ENCODE data around the gene ANKRD1.

DNA sequence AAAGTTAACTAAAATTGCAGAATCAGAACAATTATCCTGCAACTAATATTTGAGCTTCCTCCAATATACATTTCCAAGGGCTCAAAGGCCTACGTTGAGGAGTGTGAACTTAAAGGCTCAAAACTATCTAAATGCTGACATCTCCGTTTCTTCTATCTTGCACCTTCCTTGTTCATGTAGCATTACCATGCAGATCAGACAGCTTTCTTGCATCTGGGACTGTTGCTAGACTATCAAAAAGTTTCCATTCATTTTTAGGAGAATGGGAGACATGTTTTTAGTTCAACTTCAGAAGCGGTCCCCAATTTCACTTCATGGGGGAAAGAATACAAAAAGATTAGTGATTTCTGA is 2.9 kb downstream of the ANKRD1 start:
- TF ChIP-seq, protein P1, sequence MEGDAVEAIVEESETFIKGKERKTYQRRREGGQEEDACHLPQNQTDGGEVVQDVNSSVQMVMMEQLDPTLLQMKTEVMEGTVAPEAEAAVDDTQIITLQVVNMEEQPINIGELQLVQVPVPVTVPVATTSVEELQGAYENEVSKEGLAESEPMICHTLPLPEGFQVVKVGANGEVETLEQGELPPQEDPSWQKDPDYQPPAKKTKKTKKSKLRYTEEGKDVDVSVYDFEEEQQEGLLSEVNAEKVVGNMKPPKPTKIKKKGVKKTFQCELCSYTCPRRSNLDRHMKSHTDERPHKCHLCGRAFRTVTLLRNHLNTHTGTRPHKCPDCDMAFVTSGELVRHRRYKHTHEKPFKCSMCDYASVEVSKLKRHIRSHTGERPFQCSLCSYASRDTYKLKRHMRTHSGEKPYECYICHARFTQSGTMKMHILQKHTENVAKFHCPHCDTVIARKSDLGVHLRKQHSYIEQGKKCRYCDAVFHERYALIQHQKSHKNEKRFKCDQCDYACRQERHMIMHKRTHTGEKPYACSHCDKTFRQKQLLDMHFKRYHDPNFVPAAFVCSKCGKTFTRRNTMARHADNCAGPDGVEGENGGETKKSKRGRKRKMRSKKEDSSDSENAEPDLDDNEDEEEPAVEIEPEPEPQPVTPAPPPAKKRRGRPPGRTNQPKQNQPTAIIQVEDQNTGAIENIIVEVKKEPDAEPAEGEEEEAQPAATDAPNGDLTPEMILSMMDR (IDR thresholded peaks at IDR 0.05) = no peak
- TF ChIP-seq POLR2A (IDR thresholded peaks at IDR 0.05) = no peak
